K562 (cell line): Measurements from ENCODE around the gene HNRNPA3. TPM values are rescaled to one million over a fixed set of nuclear protein-coding genes. Genes with fewer than 3 reads are reported as not detected.
A peak's percentile ranks its signal among the peaks of the same experiment; 100 is the strongest.

Experiments
- ATAC-seq: fragments of 200-7000 bp; cut with Tn5 transposase; 3 replicates; pipeline ENCODE4 v1.9.1; 2020; ENCODE audit warnings: moderate library complexity
- BruUV-seq: library from RNA; stranded (reverse); fragments of 400-500 nt; replicated peaks from 2 replicates; lab custom pipeline; 2021; lab: Mats Ljungman, UMichigan
- CTCF ChIA-PET: fragments of 300-600 bp; formaldehyde crosslinking; extraction: SDS; loops from one replicate; lab custom pipeline; 2021; ENCODE audit warnings: low intra/inter-chr PET ratio; lab: Yijun Ruan, JAX
- POLR2A ChIA-PET: fragments of 300-600, 350-650 bp; sonication (Branson Sonifier 250); formaldehyde crosslinking; extraction: SDS; loops from one replicate; lab custom pipeline; 2021; ENCODE audit warnings: antibody characterized with exemption, inconsistent platforms; lab: Yijun Ruan, JAX
- DNase-seq, 4 experiments: peaks; one replicate each; pipeline versions ENCODE4 v3.0.0 to v3.0.0-alpha.2; 2011 to 2018; ENCODE audit warnings: low spot score in 3 of 4, mixed read lengths in 3 of 4; ENCODE audit errors: extremely low read depth in 1 of 4
- FAIRE-seq: peaks from 2 replicates; lab custom pipeline; 2011; peaks lifted over from hg19 to GRCh38; lab: Jason Lieb, UNC
- H2AFZ ChIP-seq: 2 replicates; pipeline ENCODE4 v1.6.0; 2011; ENCODE audit warnings: low read depth, low read length, control low read depth, inconsistent platforms
- H3K27ac ChIP-seq: fragments of 200-600 bp; 3 replicates; pipeline ENCODE4 v1.8.0; 2011; ENCODE audit warnings: low read depth, mild to moderate bottlenecking, control low read depth, inconsistent platforms, low read length, moderate library complexity, mixed read lengths; ENCODE audit errors: extremely low read depth
- H3K27me3 ChIP-seq, 2 experiments: fragments of 300-600 bp in 1 of 2; 2 replicates in 1 of 2; 3 replicates in 1 of 2; pipeline versions ENCODE4 v1.6.0 to v1.8.0; 2011; ENCODE audit warnings: inconsistent platforms in 2 of 2, low read length in 2 of 2, mild to moderate bottlenecking in 1 of 2, mixed read lengths in 1 of 2, moderate library complexity in 1 of 2; ENCODE audit not compliant: control insufficient read depth in 2 of 2, insufficient read depth in 2 of 2
- H3K36me3 ChIP-seq: fragments of 300-600 bp; 3 replicates; pipeline ENCODE4 v1.8.0; 2011; ENCODE audit warnings: mild to moderate bottlenecking, low read length, inconsistent platforms; ENCODE audit not compliant: control insufficient read depth, insufficient read depth
- H3K4me1 ChIP-seq, 2 experiments: fragments of 200-600 bp in 1 of 2; replicated peaks in 1 of 2; 2 replicates in 1 of 2; 3 replicates in 1 of 2; pipeline versions ENCODE4 v1.5.1 to v1.8.0; 2011; ENCODE audit warnings: inconsistent platforms in 2 of 2, low read length in 2 of 2, mild to moderate bottlenecking in 1 of 2, mixed read lengths in 1 of 2, moderate library complexity in 1 of 2; ENCODE audit not compliant: control insufficient read depth in 2 of 2, insufficient read depth in 2 of 2
- H3K4me2 ChIP-seq: 2 replicates; pipeline ENCODE4 v1.6.1; 2011; ENCODE audit warnings: low read length, control low read depth, inconsistent platforms, mixed read lengths; ENCODE audit not compliant: insufficient read depth
- H3K4me3 ChIP-seq: fragments of 200-600 bp; sonication (generic), shearing (Covaris generic); 2 replicates; pipeline ENCODE4 v1.5.1; 2016; ENCODE audit warnings: control low read depth, inconsistent platforms
- H3K79me2 ChIP-seq: fragments of 200-600 bp; 3 replicates; pipeline ENCODE4 v1.8.0; 2011; ENCODE audit warnings: low read length, inconsistent platforms; ENCODE audit not compliant: control insufficient read depth, insufficient read depth
- H3K9ac ChIP-seq, 2 experiments: 2 replicates each; pipeline versions ENCODE4 v1.6.0 to v1.6.1; 2011; ENCODE audit warnings: low read depth in 2 of 2, low read length in 2 of 2, control low read depth in 1 of 2, inconsistent platforms in 1 of 2, mild to moderate bottlenecking in 1 of 2, mixed read lengths in 1 of 2; ENCODE audit not compliant: insufficient read depth in 1 of 2
- H3K9me1 ChIP-seq: one replicate; pipeline ENCODE4 v1.6.0; 2011; ENCODE audit warnings: inconsistent platforms, mild to moderate bottlenecking, low read length, moderate library complexity; ENCODE audit not compliant: control insufficient read depth, insufficient read depth
- H3K9me3 ChIP-seq: replicated peaks from 2 replicates; pipeline ENCODE4 v1.5.1; 2011; ENCODE audit warnings: low read depth, low read length, inconsistent platforms; ENCODE audit not compliant: control insufficient read depth, insufficient read depth
- H4K20me1 ChIP-seq: replicated peaks from 2 replicates; pipeline ENCODE4 v1.6.1; 2011; ENCODE audit warnings: low read length, inconsistent platforms, mixed read lengths; ENCODE audit not compliant: control insufficient read depth, insufficient read depth
- C11orf30 ChIP-seq: fragments of 450-650 bp; IDR thresholded peaks from 2 replicates; pipeline ENCODE4 v1.6.1; 2016; ENCODE audit warnings: low read depth, mild to moderate bottlenecking
- CEBPB ChIP-seq: fragments of 450-650 bp; IDR thresholded peaks from 2 replicates; pipeline ENCODE4 v1.6.1; 2016; ENCODE audit warnings: missing genetic modification characterization, missing compliant biosample characterization
- CEBPG ChIP-seq, 3 experiments: fragments of 200-800 bp in 1 of 3; sonication (Bioruptor generic) in 1 of 3; sonication (generic) in 1 of 3; formaldehyde crosslinking in 1 of 3; IDR thresholded peaks in 2 of 3; conservative IDR thresholded peaks in 1 of 3; 2 replicates each; pipeline versions ENCODE4 v1.6.1 to v1.8.0; 2016 to 2022; ENCODE audit warnings: missing compliant biosample characterization in 2 of 3, missing genetic modification characterization in 2 of 3, mild to moderate bottlenecking in 1 of 3, missing genetic modification reagents in 1 of 3
- KDM4B ChIP-seq, 2 experiments: fragments of 450-650 bp in 1 of 2; sonication (generic) in 1 of 2; IDR thresholded peaks; 2 replicates each; pipeline ENCODE4 v1.6.1; 2016 to 2017; ENCODE audit warnings: borderline replicate concordance in 2 of 2, antibody characterized with exemption in 1 of 2, low read depth in 1 of 2, mild to moderate bottlenecking in 1 of 2
- MAFF ChIP-seq: IDR thresholded peaks from 2 replicates; pipeline ENCODE4 v1.6.1; 2012; ENCODE audit warnings: low read length, improper control_type of control experiment
- MAFG ChIP-seq: fragments of 450-650 bp; conservative IDR thresholded peaks from 2 replicates; pipeline ENCODE4 v1.6.1; 2016; ENCODE audit warnings: missing genetic modification characterization, missing compliant biosample characterization
- NFE2L1 ChIP-seq: fragments of 450-650 bp; IDR thresholded peaks from 2 replicates; pipeline ENCODE4 v1.6.1; 2016; ENCODE audit warnings: missing genetic modification characterization, low read depth, mild to moderate bottlenecking, missing compliant biosample characterization, moderate library complexity, borderline replicate concordance
- POLR2G ChIP-seq: fragments of 200-400 bp; formaldehyde crosslinking; IDR thresholded peaks from 2 replicates; pipeline ENCODE4 v1.6.1; 2017; ENCODE audit warnings: low read depth, mild to moderate bottlenecking, antibody characterized with exemption, low read length, moderate library complexity
- PRDM10 ChIP-seq: fragments of 450-650 bp; IDR thresholded peaks from 2 replicates; pipeline ENCODE4 v1.6.1; 2018; ENCODE audit not compliant: partially characterized antibody
- SAFB2 ChIP-seq: fragments of 200-400 bp; formaldehyde crosslinking; IDR thresholded peaks from 2 replicates; pipeline ENCODE4 v1.6.1; 2018; ENCODE audit warnings: borderline replicate concordance, low read length, low read depth, moderate library complexity; ENCODE audit not compliant: severe bottlenecking
- SP1 ChIP-seq: sonication (generic); formaldehyde crosslinking; IDR thresholded peaks from 2 replicates; pipeline ENCODE4 v1.8.1; 2022; ENCODE audit warnings: mild to moderate bottlenecking, missing genetic modification reagents
- ZNF316 ChIP-seq: fragments of 450-650 bp; IDR thresholded peaks from 2 replicates; pipeline ENCODE4 v1.6.1; 2016
- WGBS: fragments of 100-300 bp; shearing (Covaris generic); methylation state at CpG from one replicate; pipeline ENCODE4 v1.1.6; 2016; ENCODE audit warnings: low coverage, mixed read lengths; ENCODE audit not compliant: insufficient coverage; ENCODE audit errors: missing lambda C conversion rate; 5-methylcytosine and 5-hydroxymethylcytosine counted together
- in situ Hi-C: fragments of 300-500 bp; cut with MboI; formaldehyde crosslinking; loops from 4 replicates; pipeline ENCODE4 v1.15.0; 2018; ENCODE audit warnings: inconsistent platforms, mixed read lengths
- intact Hi-C: fragments of 100-400 bp; cut with micrococcal nuclease; formaldehyde crosslinking; loops from 2 replicates; pipeline ENCODE4 v1.14.2; 2022
- polyA plus RNA-seq, 8 experiments: library from polyadenylated mRNA; depleted of rRNA in 4 of 8; stranded (reverse) in 5 of 8; unstranded in 3 of 8; fragments of >200 nt; fragmentation: Nextera tagmentation in 2 of 8; fragmentation: Illumina TruSeq in 1 of 8; extraction: Ambion mirVana in 2 of 8; extraction: Trizol in 1 of 8; gene quantifications; 2 replicates each; pipeline versions ENCODE4 v1.2.1 to v1.2.3, GENCODE V29; 2011 to 2014; ENCODE audit warnings: inconsistent platforms in 1 of 8, missing spikeins in 1 of 8
- total RNA-seq, 7 experiments: library from RNA; depleted of rRNA in 6 of 7; stranded (reverse); fragments of >200 nt in 6 of 7; fragmentation: Illumina TruSeq in 2 of 7; extraction: Trizol in 2 of 7; gene quantifications; 2 replicates each; pipeline versions ENCODE4 v1.2.1 to v1.2.3, GENCODE V29; 2011 to 2021; ENCODE audit warnings: low replicate concordance in 1 of 7

The HNRNPA3 gene
- total and polyA plus RNA-seq, 9 of the 15 experiments (the other 6 are each of a cell fraction or from before 2014, with no cell fraction given), result 72.8 to 428 (median 192) TPM

- TF ChIP-seq PRDM10, result no peak
- TF ChIP-seq C11orf30, result peak; percentile 75
- peak; percentile 90 for TF ChIP-seq ZNF316
- TF ChIP-seq MAFF, result peak; percentile 54; the same call in 1 of the 2 replicates
- TF ChIP-seq MAFG (tag), result peak; percentile 64
- no peak for TF ChIP-seq KDM4B (IDR thresholded peaks at IDR 0.05; ENCODE audit: borderline replicate concordance in 2 of 2, low read depth in 1 of 2)
- TF ChIP-seq, all 486 proteins: peak for 6
Measured at GRCh38 chr2:177221534-177221933, 8.9 kb downstream of the HNRNPA3 start (continued).

GRCh38 chr2:177221970-177222369 lies 9.4 kb downstream of the HNRNPA3 start:
- Histone ChIP-seq H3K9me1 (no peaks in the 10 kb centered on the region), H3K4me3 (no peak overlapping the region), H3K36me3 (peaks cover 62% of the 10 kb centered on the region), H3K79me2 (peaks cover 35% of the 10 kb centered on the region), H3K9ac (no peak overlapping the region), H3K27ac (no peak overlapping the region), H3K4me1 (peaks cover 3 to 7% of the 10 kb centered on the region in 2 experiments; a peak in 3 of 5 replicates), H4K20me1 (peaks cover 8% of the 10 kb centered on the region), H3K4me2 (no peak overlapping the region), H2AFZ (no peak overlapping the region), H3K27me3 (no peaks in the 10 kb centered on the region), H3K9me3 (no peaks in the 10 kb centered on the region)
- no TSS peak for BruUV-seq
- no peak for DNase-seq
- POLR2A ChIA-PET, result interaction anchor here (0.9 to 2.5 kb wide), 7 partner anchors 8 to 58 kb away, joined by 3 to 18 read pairs (median 8); partner anchors contain the start of gene HNRNPA3
- CTCF ChIA-PET, result no interaction called here
- peak; percentile 21; the same call in 1 of the 2 replicates for TF ChIP-seq SP1 (CRISPR knock-in tag)
- TF ChIP-seq CEBPG (CRISPR knock-in tag; IDR thresholded peaks at IDR 0.05), result no peak
- TF ChIP-seq CEBPG (tag; conservative IDR thresholded peaks at IDR 0.05 in 1 of 2, IDR thresholded peaks at IDR 0.05 in 1 of 2), result 0 out of 4 replicates have a peak, but pooled peaks of 1 of the 2 experiments have one; percentile 33
- no peak for TF ChIP-seq SAFB2
- 0 out of 2 replicates have a peak, but pooled peaks have one; percentile 43 for TF ChIP-seq POLR2G
- TF ChIP-seq CEBPB (tag), result peak; percentile 21; the same call in 1 of the 2 replicates
- TF ChIP-seq NFE2L1 (tag), result no peak
- FAIRE-seq, result no peak
- intact Hi-C loops (no loop called here), in situ Hi-C loops (no loop called here)
- no peak for ATAC-seq
- 89% methylated on average over 3 of the region's 3 CpGs for WGBS
